HCT116 (cell line): ENCODE measurements around the gene TMOD1.

Experiments used
- CTCF ChIP-seq, 3 experiments: fragments of 200-600 bp in 1 of 3; sonication (generic) in 1 of 3; IDR thresholded peaks in 2 of 3; conservative IDR thresholded peaks in 1 of 3; 2 replicates each; pipeline ENCODE4 v1.5.1; 2012 to 2017; ENCODE audit warnings: low read depth in 2 of 3, low read length in 2 of 3, antibody characterized with exemption in 1 of 3, borderline replicate concordance in 1 of 3, control low read depth in 1 of 3, mild to moderate bottlenecking in 1 of 3, mixed read lengths in 1 of 3, mixed run types in 1 of 3, moderate library complexity in 1 of 3; ENCODE audit not compliant: insufficient read depth in 1 of 3
- EZH2 ChIP-seq: fragments of 200-600 bp; sonication (generic); IDR thresholded peaks from 2 replicates; pipeline ENCODE4 v1.6.1; 2017; ENCODE audit warnings: antibody characterized with exemption, mixed run types
- POLR2A ChIP-seq: IDR thresholded peaks from 2 replicates; pipeline ENCODE4 v1.7.0; 2011; ENCODE audit warnings: borderline replicate concordance; ENCODE audit not compliant: insufficient read depth, insufficient read length; ENCODE audit errors: extremely low read depth
- POLR2AphosphoS5 ChIP-seq: IDR thresholded peaks from 2 replicates; pipeline ENCODE4 v1.6.1; 2011; ENCODE audit warnings: mild to moderate bottlenecking, low read depth, low read length, moderate library complexity
- RAD21 ChIP-seq: IDR thresholded peaks from 2 replicates; pipeline ENCODE4 v1.6.1; 2012; ENCODE audit warnings: low read depth, mild to moderate bottlenecking
- REST ChIP-seq: IDR thresholded peaks from 2 replicates; pipeline ENCODE4 v1.6.1; 2012; ENCODE audit warnings: low read depth
- ZBTB33 ChIP-seq: IDR thresholded peaks from 2 replicates; pipeline ENCODE4 v1.6.1; 2011; ENCODE audit warnings: mild to moderate bottlenecking, low read length, moderate library complexity; ENCODE audit not compliant: insufficient replicate concordance; ENCODE audit errors: extremely low read depth
- ZNF274 ChIP-seq: fragments of 200-500 bp; sonication (Bioruptor generic); IDR thresholded peaks from 2 replicates; pipeline ENCODE4 v1.6.1; 2014; ENCODE audit warnings: mild to moderate bottlenecking, low read depth, low read length, inconsistent platforms

GRCh38 chr9:97565262-97565661, 63.8 kb downstream of the TMOD1 start:
- no peak for TF ChIP-seq POLR2A
- no peak for TF ChIP-seq CTCF (IDR thresholded peaks at IDR 0.05 in 2 of 3, conservative IDR thresholded peaks at IDR 0.05 in 1 of 3; ENCODE audit: borderline replicate concordance in 1 of 3, insufficient read depth in 1 of 3, low read depth in 2 of 3, low read length in 2 of 3)
- TF ChIP-seq REST, result no peak
- no peak for TF ChIP-seq ZBTB33
- no peak for TF ChIP-seq POLR2AphosphoS5
- TF ChIP-seq EZH2, result no peak
- TF ChIP-seq RAD21, result no peak
- TF ChIP-seq ZNF274, result no peak
